HG03571 (cell line): ENCODE results near the gene KSR2.

ENCODE experiments used
- ATAC-seq: cut with Tn5 transposase; IDR thresholded peaks from one replicate; pipeline ENCODE4 v1.9.1; 2021; ENCODE audit not compliant: unreplicated experiment

Gene KSR2

DNA sequence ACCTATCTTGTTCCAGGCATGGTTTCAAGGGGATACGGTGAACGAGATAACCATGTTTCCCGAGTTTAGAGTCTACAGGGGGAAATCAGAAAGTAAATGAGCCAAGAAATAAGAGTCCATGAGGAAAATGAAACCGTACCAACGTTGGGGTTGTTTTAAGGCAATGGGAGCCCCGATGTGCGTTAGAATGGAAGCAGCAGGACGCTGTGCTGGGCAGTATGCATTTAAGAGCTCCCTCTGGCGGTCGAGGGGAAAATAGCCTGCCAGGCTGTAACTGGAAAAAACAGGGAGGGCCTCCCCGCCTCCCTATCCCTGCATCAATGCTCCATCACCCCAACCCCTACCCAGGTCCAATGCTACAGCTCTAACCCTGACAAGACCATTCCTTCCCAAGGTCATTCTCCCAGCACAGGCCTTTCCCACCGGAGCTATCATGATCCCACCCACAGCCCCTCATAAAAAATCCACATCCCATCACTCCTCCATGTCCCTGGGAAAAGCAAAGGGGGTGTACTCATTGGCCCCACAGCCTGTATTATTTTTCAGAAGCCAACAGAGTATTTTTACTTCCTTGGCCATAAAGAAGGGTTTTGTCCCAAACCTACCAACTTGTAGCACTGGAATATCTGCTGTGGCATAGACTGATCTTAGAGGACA lies 381.0 kb downstream of the KSR2 start:
- no peak for ATAC-seq

DNA sequence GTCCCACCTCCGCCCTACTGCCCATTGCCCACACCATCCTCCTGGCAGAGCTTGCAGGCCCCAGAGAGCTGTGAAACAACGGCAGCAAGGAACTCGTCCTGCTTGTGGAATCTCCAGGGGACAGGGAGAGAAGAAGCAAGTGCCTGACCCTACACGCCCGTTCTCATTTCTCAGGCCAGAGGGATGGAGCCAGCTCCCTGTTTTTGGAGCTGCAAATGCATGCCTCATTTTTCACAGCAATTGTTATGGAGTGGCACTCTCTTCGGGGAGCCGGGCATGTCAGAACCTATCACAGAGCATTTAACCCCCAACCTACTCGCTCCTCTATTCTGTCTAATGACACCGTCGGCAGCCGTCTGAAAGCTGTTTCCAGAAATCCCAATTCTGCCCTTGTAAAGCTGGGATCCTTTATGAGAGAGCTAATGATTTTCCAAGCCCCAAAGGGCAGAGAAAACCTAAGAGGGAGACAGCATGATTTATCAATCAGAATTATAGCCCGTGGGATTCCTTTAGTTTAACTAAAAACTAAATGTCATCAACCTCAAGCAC lies 385.0 kb downstream of the KSR2 start:
- ATAC-seq = no peak

DNA sequence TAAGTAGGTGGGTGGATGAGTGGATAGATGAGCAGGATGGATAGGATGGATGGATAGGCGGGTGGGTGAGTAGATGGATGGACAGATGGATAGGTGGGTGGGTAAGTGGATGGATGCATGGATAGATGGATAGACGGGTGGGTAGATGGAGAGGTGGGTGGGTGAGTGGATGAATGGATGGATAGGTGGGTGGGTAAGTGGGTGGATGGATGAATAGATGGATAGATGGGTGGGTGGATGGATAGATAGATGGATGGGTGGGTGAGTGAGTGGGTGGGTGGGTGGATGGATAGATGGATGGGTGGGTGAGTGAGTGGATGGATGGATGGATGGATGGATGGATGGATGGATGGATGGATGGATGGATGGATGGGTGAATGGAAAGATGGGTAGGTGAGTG lies 385.7 kb downstream of the KSR2 start:
- ATAC-seq = no peak

DNA sequence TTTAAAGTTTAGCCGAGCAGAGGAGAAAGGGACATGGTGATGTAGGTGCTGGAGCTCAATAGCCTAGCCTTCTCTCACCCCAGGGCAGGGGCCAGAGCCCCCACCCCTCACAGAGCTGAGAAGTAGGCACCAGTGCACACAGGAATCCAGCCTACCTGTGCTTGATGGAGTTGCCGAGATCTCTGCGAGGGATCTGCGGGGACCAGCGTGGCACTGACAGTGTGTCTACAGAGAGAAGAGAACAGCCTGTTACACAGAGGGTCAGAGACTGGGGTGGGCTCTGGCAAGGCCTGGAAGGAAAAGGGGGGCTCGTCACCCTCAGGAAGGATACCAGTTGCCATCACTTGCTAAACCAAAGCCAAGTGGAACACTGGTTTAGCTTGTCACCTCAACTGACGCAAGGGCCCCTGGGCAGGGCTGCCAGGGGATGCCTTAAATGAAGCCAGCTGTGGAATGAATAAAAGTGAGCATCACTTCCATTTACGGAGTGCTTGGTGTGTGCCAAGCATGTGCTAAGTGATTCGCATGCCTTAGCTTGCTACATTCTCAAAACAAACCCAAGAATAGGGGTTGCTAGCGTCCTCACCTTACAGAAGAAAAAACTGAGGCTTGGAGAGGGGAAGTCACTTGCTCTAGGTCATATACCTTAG lies 386.5 kb downstream of the KSR2 start:
- ATAC-seq = no peak

DNA sequence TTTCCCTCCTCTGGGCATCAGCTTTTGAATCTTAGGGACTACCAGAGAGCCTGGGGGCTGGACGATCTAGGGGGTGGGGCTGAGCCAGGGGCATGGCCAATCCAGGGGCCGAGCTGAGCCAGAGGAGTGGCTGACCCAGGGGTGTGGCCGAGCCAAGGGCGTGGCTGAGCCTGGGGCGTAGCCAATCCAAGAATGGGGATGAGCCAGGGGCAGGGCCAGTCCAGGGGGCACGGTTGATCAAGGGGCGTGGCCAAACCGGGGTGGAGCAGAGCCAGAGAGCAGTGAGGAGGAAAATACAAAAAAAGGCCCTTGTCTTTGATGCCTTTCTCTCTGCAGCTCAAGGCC lies 388.1 kb downstream of the KSR2 start:
- ATAC-seq = no peak

DNA sequence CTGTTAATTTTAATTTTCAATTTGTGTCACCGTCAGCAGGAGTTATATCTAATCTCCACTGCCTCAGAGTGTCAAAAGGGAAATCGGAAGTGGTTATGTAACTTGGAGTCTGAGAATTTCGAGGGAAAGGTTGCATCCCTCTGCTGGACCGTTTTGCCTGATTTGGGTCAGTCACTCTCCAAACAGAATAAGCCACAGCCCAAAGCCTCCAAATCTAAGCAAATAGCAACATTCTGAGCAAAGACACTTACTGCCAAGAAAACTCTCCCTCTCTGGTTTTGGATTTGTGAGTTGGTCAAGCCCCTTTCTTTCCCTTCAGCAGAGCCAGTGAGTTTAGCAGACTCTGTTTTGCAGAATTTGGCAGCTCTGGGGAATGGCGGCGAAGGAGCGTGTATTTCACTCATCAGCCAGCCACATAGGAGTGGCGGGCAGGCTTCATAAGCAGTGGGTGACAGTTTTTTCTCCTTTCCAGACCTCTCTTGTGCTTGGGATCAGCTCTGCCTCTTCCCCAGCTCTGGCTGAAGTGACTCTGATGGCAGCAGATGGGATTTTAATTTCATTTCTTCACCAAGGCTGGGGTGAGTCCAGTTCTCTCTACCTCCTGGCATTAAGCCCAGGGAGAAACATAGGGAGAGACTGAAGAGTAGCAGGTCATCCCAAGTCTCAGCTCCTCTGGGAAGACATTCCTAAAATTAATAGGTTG lies 388.6 kb downstream of the KSR2 start:
- ATAC-seq = no peak

DNA sequence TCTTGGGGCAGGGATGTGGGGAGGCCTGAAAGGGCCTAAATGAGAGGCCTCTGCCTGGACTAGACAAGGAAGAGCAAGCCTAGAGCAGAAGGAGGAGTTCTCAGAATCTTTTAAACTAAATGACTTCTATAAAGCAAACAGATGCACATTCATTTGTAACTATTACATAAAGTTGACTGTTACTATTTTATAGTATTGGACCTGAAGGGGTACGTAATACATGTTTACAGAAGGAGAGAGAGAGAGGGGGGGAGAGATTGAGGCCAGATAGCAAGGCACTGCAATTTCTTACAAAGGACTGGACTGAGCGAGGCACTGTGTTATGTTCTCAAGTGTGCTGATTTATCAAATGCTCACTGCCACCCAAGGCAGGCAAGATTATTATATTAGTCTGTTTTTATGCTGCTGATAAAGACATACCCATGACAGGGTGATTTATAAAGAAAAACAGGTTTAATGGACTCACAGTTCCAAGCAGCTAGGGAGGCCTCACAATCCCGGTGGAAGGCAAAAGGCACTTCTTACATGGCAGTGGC lies 391.6 kb downstream of the KSR2 start:
- no peak for ATAC-seq

DNA sequence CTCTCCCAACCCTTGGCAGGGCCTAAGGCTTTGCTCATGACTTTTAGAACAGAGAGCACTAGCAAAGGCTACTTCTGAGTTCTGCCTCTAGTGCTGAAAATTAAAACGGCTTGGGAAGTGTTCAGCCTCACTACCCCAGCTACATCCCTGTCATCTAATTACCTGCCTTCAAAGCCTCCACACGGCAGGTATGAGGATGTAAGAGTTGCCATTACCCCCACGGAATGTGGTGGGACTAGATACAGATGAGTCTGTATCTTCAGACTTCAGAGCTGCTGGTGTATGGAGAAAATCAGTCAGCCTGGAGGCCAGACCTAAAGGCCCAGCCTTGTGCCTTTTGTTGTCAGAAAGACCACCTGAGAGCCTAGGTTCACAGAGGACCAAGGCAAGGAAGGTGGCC lies 392.7 kb downstream of the KSR2 start:
- ATAC-seq = no peak

DNA sequence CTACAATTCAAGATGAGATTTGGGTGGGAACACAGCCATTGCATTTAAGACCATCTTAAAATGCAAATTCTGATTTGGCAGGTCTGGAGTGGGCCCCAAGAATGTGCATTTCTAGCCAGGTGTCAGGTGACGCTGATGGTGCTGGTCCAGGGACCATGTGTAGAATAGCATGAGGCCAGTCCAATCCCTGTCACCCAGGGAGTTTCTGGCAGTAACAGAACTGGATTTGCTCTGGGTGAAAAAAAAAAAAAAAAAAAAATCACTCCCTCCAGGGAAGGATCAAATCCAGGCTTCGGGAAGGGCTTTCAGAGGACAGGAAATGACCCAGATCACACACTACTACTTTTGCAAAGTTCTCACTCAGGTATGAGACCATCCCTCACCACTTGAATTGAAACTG lies 394.1 kb downstream of the KSR2 start:
- ATAC-seq = no peak

DNA sequence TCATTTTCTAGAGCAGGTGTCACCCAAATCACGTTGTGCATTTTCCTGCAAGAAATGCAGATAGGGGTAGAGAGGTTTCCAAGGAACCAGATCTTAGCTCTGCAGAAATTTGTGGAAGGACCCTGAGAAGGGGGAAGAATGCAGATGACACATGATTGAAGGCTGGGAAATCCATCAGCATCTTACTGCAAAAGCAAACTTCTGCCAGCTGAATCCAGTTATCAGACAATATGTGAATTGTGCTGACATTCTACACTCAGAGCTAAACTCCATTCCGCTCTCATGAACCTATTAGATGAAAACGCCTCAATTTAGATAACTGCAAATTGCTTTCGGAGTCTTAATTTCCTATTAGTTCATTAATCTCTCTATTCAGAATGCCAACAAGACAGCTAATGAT lies 396.0 kb downstream of the KSR2 start:
- ATAC-seq = no peak

DNA sequence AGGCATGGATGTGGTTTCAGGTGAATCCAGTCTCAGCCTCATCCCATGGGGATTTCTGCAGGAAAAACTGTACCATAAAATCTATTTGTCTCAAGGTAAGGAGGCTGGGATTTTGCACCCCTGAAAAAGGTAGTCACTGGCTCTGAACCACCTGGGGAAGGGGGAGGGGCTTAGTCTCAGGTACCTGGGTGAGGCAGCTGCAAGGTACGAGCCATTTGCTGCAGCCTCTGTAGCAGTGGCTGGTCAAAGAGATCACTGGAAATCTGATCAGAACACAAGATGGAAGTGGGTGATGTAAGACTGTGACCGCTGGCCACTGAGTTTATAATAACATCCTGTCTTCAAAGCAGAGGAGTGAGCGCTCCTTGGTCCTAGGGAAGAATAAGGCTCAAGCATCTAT lies 397.5 kb downstream of the KSR2 start:
- no peak for ATAC-seq

DNA sequence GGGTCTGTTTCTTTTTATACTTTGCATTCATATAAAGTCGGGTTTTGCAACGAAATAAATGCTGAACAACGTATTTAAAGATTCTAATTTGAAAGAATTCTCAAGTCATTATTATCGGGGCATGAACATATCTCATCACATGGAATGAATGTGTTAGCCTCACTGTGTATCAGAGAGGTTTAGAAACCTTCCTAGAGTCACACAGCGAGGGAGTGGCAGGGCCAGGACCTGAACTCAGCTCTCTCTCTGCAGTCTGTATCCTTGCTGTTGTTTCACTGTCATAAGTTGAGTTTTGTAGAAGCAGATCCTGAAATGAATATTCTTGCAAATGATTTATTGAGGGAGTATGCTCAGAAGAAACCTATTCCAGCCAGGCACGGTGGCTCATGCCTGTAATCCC lies 398.2 kb downstream of the KSR2 start:
- no peak for ATAC-seq

DNA sequence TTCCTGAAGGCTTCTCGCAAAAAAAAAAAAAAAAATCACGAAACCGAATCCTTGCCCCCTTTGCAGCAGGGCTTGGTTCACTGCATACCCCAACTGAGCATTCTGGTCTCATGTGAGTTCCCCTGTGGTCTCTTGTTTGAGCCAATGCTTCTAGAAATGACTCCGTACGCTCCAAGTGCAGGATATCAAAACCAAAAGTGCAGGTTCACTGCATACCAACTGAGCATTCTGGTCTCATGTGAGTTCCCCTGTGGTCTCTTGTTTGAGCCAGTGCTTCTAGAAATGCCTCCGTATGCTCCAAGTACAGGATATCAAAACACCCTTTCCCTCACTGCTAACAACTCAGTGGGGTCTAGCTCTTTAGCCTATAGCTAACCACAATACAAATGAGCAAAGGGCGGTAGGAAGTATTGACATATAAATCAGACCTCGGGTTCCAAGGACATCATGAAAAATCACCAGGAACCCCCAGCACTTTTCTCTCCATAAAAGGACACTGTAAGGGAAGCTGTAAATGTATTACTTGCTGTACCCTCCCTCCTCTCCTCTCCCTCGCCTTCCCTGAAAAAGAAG lies 401.1 kb downstream of the KSR2 start:
- peak; percentile 74 for ATAC-seq

DNA sequence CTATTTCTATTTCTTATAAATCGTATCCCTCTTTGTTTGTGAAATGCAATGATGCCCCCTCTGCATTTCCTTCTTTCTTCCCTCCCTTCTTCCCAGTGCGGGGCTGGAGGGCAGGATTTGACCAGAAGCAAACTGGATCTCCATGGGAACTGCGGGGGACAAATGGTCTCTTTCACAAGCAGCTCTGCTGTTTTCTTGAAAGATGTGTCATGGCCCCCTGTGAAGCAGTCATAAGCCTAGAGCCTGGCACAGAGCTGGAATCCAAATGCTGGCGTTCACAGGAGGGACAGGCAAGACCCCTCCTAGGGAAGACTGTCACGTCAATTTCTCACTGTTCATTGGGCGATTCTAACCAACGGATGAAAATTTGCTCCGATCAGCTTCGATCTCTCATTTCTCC lies 403.9 kb downstream of the KSR2 start:
- no peak for ATAC-seq

DNA sequence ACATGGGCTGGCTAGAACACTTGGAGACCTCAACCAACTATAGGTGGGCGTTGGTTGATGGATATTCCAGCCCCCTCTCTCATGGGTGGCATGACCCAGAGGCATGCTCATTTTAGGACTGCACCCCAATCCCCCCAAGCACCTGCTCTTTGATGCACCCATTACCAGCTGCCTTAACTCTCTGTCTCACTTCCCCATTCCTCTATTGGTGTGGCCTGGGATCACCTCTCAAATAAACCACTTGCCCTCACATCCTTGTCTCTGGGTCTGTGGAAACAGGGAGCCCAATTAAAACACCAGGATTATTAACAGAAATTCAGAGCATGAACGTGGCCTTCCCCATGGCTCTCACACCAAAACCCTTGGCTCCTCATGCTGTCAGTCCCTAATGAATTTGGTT lies 405.1 kb downstream of the KSR2 start:
- ATAC-seq = no peak

DNA sequence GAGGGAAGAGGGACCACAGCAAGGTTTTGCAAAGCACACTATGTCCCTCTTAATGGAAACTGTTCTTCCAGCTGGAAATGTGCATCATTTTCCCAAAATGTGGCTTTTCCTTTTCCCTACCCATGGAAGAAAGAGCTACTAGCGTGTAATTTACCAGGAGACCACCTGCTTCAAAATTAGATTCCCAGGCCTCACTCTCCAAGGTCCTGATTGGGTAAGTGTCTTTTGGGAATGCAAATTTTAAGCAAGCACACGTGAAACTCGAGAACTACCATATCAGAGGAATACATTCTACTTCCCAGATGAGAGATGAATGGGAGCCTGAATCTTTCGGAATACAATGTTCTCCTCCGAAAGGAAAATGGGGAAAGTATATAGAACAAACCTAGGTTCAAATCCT lies 405.8 kb downstream of the KSR2 start:
- no peak for ATAC-seq

DNA sequence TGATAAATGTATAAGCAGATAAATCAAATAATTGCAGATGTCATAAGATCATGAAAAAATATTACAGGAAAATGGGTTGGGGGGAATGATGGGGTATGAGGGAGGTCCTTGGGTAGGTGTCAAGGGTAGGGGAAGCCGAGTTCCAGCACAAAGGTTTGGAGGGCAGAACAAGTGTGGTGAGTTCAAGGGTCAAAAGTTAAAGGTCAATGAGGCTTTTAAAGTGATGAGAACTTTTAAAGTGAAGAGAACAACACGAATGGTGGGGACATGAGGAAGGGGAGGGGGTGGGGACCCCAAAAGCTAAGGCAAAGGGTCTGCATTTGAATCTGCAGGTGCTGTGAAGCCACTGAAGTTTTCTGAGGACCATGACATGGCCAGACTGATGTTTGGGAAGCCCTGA lies 406.8 kb downstream of the KSR2 start:
- ATAC-seq = no peak

DNA sequence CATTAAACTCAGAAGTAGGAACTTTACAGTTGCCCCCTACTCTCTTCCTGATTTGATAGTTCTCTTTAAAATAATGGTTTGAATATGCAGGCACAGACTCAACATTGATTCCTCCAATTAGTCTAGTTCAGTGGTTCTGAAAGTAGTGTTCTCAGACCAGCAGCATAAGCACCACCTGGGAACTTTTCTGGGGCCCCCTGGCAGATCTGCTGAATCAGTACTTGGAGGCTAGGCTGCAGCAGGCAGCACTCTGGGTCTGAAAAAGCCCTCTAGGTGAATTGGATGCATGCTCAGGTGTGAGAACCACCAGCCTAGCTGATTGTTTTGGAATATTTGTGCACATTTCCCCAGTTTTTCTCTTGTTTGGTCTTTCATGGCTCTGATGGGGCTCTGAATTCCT lies 408.8 kb downstream of the KSR2 start:
- no peak for ATAC-seq

DNA sequence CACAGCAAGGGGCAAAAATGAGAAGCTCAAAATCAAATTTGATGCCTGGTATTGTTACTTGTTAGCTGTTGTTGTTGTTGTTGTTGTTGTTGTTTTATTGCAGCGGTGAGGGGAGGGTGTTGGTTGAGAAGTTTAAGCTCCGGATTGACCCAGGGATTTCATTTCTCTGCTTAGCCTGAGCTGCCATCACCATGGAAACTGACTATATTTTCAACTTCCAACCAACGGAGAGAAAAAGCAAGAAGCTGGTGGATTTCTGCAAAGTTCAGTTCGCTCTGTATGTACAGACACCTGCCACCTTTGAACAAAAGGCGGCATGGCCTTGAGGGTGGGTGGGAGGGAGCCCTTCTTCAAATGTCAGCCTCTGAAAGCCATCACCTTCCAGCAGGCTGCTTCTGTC lies 412.9 kb downstream of the KSR2 start:
- no peak for ATAC-seq

DNA sequence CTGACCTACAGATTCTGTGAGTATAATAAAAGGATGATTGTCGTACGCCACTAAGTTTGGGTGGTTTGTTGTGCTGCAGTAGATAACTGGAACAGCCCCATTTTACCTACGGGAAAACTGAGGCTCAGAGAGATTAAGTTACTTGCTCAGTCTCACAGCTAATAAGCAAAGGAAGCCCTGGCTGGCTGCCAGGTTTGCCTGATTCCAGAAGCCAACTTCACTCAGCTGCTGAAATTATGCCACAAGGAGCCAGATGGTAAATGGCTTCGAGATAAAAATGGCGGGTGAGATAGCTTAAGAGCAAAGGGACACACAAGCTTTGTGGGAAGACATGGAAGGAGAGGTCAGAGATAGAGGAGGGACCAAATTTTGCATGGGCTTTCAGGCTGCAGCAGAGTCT lies 415.8 kb downstream of the KSR2 start:
- no peak for ATAC-seq

DNA sequence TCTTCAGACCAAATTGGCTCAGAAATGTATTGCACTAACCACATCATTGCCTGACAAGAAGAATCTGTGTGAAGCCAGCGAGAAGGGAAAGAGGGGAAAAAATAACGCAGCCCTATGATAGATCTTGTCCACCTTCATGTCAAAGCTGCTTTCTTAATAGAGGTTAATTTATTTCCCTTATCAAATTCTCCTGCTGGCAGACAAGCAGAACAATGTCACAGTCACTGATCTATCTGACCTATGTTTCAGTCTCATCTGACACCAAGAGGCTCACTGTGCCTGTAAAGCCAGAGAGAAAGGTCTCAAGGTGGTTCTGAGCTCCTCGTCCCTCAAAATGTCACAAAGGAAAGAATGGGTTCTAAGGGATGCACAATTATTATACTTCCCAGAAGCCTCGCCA lies 417.1 kb downstream of the KSR2 start:
- no peak for ATAC-seq

DNA sequence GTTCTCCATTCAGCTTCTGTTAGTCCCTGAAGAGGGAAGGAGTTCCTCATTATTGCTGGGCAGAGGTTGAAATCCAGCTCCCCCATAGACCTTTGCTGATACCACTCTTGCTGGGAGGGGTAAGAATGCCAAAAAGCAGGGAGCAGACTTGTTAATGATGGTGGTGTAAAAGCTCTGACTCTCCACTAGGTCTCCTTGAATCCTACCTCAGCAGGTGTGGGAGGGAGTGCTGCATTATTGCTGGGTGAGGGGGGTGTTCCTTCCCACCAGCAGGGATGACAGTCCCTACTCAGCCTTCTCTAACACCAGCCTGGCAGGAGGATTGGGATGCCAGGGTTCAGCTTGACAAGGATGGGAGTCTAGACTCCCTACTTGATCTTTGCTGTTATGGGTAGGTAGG lies 421.6 kb downstream of the KSR2 start:
- no peak for ATAC-seq
